MM.1S (cell line): Measurements from ENCODE around the gene CDC37L1.

ENCODE experiments used
- EZH2 ChIP-seq: fragments of 300-600 bp; sonication (generic); optimal IDR thresholded peaks from 2 replicates; pipeline ENCODE3; 2017; ENCODE audit warnings: low read depth, mild to moderate bottlenecking, antibody characterized with exemption, low read length, mixed read lengths
- EZH2phosphoT487 ChIP-seq: fragments of 300-600 bp; sonication (generic); IDR thresholded peaks from 2 replicates; pipeline ENCODE4 v1.6.1; 2018; ENCODE audit warnings: antibody characterized with exemption, low read length
- TF ChIP-seq, protein P1 (sequence below): fragments of 300-600 bp; sonication (generic); IDR thresholded peaks from 2 replicates; pipeline ENCODE4 v1.5.1; 2016; ENCODE audit warnings: antibody characterized with exemption, low read length, mixed read lengths

GRCh38 chr9:4678679-4679267 is 596 bp upstream of the CDC37L1 start:
- TF ChIP-seq, protein P1, sequence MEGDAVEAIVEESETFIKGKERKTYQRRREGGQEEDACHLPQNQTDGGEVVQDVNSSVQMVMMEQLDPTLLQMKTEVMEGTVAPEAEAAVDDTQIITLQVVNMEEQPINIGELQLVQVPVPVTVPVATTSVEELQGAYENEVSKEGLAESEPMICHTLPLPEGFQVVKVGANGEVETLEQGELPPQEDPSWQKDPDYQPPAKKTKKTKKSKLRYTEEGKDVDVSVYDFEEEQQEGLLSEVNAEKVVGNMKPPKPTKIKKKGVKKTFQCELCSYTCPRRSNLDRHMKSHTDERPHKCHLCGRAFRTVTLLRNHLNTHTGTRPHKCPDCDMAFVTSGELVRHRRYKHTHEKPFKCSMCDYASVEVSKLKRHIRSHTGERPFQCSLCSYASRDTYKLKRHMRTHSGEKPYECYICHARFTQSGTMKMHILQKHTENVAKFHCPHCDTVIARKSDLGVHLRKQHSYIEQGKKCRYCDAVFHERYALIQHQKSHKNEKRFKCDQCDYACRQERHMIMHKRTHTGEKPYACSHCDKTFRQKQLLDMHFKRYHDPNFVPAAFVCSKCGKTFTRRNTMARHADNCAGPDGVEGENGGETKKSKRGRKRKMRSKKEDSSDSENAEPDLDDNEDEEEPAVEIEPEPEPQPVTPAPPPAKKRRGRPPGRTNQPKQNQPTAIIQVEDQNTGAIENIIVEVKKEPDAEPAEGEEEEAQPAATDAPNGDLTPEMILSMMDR: no peak
- no peak for TF ChIP-seq EZH2phosphoT487
- TF ChIP-seq EZH2: no peak
